GDM1 (cell line): Measurements from ENCODE around the gene VAT1L.

Experiments used
- DNase-seq: peaks from one replicate; lab custom pipeline; 2025; lab: John Stamatoyannopoulos, UW

VAT1L gene

DNA sequence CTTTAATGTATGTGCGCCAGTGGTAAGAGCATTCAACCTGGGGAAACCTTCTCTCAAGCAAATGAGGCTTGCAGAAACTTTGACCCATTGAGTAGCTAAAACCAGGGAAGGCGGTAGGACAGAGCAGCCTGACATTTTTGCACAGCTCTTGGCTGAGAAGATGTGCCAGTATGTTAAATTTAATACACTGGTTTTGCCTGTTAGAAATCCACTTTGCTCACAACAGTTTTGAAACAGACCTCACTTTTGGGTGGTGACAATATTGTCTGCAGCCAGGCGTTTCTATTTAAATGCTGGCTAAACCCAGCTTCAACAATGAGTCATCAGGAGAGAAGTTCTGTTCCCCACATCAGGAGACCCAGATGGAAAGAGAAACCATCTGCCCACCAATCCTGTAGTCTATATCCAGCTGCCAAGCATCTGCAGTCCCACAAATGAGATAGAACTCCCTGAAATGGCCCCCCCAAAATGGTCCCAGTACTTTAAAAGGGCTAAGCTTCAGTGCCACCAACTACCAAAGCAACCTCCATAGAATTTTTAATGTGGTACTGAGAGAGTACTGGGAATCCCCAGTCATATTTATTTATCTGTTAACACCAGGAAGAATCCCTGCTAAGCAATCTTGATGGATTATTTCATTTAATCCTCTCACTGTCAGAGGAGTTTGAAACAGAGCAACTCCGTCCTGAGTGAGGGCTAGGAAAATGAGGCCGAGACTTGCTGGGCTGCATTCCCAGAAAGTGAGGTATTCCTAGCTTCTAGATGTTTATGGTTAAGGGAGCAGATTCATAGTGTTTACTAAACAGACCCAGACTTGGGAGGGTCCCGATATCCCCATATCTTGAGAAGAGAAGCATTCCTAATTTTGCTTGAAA lies 205.0 kb downstream of the VAT1L start:
- DNase-seq: no peak

DNA sequence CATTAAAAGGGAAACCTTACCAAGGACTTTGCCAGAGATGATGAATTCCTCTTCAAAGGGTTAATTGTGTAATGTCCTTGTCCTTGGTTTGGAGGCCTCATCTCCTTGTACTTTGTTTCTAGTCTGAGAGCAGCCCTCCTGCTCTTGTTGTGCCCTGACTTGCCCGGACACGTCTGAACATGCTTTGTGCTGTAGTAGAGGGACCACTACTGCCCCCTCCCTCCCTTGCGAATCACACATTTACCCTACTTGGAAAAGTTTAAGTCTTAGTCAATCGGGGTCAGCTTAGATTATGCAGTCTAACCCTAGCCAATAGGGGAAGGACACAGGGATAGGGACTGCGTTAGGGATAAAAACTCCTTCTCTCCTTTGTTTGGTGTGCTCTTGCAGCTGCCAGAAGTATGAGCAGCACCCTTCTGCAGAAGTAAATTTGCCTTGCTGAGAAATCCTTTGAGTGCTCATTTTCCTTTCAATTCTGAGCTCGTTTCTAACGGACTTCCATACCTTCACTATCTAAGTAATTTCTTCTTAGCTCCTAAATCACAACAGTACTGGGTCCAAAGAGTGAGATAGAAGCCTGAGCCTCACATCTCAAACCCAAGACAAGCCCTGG lies 207.6 kb downstream of the VAT1L start:
- no peak for DNase-seq

DNA sequence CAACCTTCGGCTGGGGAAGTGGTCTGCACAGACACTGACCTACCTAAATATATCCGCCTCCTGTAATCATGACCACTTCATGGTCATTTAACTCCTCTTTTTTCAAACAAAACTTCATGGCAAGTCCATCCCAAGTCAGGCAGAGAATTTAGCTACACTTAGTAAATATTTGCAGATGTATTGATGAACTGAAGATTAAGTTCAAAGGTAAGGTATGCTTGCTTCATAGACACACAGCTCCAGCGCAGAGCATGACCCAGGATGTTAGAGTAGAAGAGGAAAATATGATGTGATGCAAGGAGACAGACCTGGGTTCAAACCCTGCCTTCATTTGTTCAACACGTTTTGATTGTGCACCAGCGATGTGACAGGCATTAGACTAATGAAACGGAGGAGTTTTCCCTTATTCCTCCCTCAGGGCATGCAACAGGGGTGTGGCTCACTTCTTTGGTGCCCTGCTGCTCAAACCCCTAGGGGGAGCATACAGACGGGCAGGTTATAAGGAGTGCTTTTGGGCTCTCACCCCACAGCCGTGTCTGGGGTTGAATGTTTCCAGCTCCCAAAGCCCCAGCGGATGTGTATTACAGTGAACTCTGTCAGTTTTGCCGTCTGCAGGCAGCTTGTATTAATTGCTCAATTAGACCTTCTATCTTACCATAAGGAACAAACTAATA lies 210.1 kb downstream of the VAT1L start:
- no peak for DNase-seq

DNA sequence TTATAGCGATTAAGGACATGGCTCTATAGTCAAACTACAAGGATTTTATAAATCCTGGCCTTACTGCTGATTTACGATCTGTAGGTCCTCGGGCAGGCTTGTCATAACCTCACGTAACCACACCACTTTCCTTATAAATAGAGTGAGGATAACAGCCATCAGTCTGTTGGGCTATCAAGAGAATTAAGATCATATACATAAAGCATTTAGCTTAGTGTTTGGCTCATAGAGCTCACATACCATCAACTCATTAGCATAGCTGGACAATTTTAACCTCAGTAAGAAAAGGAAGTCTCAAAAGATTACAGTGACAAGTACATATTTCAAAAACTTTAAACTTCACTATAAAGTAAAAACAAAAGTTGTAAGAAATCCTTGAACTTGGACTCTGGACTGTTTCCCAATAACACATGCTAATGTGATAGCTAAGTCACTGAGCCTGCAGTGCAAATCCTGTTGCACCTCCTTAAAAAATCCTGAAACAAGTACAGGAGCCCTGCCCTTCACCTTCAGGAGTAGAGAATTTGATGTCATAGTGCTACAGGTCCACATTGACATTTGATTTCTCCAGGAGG lies 213.2 kb downstream of the VAT1L start:
- DNase-seq: no peak

DNA sequence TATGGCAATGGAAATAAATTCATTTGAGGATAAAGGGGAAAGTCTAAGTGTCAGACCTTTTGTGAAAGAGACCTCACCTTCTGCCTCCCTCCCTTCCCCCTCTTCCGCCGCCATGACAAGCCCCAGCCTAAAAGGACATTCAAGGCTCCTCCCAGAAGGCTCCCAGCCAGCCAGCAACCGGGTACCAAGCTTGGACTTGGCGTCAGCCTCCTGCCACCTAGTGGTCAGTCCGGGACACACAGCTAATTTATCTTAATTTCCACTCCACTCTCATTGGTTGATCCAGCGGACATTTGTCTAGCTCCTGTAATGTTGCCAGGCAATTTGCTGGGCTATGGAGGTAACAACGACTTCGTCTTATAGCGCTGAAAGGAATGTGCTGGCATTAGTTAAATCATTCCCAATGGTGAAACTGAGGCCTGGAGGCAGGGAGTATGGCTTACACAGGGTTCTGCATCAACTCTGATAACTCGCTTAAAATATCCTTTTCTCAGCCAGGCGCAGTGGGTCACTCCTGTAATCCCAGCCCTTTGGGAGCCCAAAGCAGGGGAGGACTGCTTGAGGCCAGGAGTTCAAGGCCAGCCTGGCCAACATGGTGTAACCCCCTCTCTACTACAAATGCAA lies 214.7 kb downstream of the VAT1L start:
- peak; percentile 53 for DNase-seq

DNA sequence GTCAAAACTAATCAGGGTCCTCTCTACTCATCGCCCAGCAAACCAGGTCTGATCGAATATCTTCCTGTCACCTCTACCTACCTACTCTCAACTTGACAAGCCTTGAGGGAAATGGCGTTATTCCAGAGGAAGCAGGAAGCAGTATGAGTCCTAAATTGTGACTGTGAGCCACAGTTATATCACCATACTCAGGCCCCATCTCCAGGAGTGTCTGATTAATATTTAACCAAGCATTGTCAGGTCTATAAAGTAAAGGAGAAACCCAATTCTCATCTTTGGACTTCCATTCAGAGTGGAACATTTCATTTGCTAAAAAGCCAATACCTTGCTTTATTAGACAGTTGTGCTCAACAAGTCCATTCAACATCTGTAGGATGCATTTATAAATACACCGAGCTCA lies 216.2 kb downstream of the VAT1L start:
- no peak for DNase-seq

DNA sequence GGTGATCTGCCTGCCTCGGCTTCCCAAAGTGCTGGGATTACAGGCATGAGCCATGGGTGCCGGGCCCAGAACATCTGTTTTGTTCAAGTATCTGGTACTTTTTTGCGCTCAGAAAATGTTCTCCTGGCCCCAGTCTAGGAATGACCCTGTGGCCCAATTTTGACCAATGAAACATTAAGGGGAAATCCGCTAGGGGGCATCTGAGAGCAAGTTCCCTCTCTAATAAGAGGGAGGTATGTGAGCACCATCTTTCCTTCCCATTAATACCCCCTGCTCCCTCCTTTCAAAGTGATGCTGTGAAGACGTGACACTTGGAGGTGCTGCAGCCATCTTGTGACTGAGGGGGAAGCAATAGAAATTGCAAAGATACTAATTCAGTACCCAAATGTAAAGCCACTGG lies 217.5 kb downstream of the VAT1L start:
- DNase-seq: no peak

DNA sequence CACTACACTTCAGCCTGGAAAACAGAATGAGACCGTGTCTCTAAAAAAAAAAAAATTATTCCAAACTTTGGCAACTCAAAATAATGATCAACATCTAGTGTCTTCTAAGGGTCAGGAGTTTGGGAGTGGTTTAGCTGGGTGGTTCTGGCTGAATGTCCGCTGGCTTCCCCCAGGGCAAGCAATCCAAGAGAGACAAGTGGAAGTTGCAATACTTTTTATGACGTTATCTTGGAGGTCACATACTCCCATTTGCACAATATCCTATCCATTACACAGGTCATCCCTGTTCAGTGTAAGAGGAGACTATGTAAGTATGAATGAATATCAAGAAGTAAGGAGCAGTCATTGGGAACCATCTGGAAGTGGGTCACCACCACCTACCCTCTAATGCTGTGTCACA lies 218.8 kb downstream of the VAT1L start:
- no peak for DNase-seq

DNA sequence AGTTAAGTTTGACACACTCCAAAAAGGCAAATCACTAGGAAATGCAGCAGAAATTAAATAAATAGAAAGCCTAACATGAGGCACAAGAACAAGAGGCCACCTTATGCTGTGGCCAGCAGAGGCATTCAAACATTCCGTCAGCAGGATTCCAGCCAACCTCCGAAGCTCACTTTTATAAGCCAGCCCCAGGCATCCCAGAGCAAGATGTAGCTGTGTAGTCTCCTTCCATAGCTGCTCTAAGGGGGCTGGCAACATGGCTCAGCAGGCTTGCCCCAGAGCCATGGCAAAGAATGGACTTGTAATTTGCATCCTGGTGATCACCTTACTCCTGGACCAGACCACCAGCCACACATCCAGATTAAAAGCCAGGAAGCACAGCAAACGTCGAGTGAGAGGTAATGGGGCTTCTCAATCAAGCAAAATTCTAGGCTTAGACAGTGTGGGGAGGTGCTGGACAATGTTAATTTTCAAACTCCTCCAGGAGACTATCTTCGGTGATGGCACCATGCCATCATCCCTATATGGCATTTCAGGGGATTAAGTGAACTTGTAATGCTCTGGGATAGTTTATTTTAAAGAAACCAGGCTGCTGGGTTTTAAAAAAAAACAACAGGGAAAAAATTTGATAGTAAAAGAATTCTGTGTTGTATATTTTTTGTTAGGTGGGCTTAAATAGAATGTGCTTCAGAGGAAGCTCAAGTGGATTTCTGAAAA lies 234.1 kb downstream of the VAT1L start, which contains the start of gene CLEC3A:
TSS of gene CLEC3A (plus strand) at position 202 of the 714 bp plus-strand sequence. CDS start at position 281, 79 bp downstream.
- DNase-seq: no peak

DNA sequence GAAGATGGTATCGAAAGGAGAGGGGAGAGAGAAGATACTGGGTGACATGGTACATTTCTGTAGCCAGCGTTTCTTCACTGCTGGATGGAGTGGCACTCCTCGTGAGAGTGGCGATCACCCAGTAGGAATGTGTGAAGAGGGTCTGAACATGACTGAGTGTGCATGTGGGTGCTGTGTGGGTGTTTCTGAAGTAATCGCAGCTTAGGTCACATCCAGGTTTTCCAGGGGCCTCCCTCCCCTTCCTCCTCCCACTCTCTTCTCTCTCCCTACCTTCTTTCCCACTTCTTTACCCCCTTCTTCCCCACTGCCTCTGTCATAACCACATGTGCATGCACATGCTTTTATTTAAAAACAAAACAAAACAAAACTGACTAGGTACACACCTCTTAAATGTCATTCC lies 235.8 kb downstream of the VAT1L start:
- DNase-seq: no peak

DNA sequence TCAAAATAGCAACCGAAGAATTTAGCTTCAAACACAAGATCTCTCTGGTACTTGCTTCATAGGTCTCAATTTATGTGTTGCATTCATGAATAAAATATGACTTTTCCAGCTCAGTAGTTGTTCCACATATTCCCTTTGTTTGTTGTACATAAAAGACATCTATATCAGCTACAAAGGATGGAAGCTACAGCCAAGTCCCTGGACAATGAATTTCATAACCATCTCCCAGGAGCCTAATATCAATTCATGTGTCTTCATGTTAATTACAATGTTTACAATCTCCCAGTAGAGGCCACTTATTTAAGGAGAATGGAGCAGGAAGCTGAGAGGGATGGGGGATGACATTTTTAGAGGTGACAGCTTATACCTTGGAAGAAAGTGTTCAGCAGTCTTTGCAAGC lies 237.3 kb downstream of the VAT1L start:
- no peak for DNase-seq

DNA sequence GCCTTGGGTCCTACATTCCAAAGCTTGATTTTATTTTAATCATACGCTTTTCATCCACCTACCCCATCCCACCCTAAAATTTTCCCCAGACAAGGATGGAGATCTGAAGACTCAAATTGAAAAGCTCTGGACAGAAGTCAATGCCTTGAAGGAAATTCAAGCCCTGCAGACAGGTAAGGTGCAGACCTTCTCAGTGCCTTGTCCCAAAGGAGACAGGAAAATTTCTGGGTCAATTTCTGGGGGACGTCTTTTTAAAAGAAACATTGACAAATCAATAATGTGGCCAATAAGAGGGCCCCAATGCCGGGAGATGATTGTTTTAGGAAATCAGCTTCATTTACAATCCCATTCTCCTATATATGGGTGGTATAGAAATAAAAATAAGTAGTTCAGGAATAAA lies 239.7 kb downstream of the VAT1L start:
- no peak for DNase-seq
